ENCODE data around the gene CFAP74.

CFAP74 gene

GRCh38 chr1:2023187-2023586, 19.6 kb upstream of the CFAP74 start:
- Histone ChIP-seq H3K4me3 (no peak overlapping the region), H3K27ac (no peak overlapping the region)

DNA sequence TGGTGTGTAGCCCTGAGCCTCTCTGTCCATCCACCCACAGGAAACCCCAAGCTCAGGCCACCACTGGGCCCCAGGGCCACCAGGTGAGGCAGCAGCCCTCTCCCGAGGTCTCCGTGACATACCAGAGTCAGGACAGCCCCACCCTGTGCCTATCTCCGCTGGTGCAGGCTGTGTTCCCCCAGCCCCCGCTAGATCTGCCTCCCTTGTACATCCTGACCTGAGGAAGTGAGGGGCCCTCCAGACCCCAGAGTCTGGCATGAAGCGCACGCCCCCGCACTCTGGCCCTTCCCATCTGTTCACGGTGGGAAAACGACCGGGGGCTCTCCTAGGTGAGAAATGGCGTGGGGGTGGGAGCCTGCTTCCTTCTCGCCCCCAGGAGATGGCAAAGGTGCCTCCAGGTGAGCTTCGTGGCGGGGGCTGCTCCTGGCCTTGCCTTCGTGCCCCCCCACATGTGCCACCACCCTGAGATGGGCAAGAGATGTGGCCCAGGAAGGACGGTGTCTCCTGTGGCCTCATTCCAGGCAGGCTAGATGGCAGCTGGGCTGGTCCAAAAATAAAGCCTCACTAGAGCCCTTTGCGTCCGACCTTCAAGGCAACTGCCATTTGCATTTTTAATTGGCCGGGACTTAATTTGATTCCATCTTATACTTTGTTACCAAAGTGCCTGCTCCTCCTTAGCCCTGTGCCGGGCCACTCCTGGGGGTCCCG, 18.6 kb upstream of the CFAP74 start:
- no peak overlapping the region for H3K4me3 ChIP-seq
- no peak overlapping the region for H3K27ac ChIP-seq

DNA sequence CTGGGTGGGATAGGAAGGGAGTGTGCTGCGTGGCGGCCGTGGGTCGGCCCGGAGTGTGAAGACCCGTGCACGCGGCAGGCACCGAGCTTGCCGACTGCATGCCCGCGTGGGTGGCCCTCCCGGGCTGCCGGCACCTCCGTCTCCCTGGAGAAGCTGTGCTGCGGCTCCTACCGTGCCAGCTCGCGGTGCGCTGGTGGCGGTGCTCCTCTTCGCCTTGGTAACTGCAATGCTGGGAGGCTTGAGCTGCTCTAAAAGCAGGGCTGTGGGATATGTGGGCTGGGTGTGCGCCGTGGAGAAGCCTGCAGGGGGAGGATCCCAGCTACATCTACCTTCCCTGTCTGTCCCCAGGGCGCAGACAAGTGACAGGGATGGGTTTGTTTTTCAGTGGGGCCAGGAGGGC, 18.0 kb upstream of the CFAP74 start:
- Histone ChIP-seq H3K27ac (no peak overlapping the region), H3K4me3 (no peak overlapping the region)

DNA sequence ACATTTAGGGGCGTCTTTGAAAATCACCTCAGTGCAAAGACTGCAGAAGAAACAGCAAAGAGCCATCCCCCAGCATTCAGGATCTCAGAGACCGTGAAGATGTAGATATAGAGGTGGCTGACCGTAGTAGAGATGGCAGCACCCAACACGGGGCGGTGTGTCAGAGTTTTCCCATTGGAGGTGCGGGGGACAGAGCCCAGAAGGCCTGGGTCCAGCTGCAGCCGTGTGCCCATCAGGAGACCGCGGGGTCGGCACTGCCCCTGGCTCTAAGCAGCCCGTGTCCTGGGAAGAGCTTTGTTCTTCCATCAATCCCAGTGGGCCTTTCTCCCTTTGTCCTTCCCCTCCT, 16.7 kb upstream of the CFAP74 start:
- no peak overlapping the region for H3K27ac ChIP-seq
- no peak overlapping the region for H3K4me3 ChIP-seq

GRCh38 chr1:2019571-2020309, 16.2 kb upstream of the CFAP74 start:
- Histone ChIP-seq H3K4me3 (peak overlapping the region in 3 of 7 experiments; percentile 10 to 36 (median 21)), H3K27ac (no peak overlapping the region)

DNA sequence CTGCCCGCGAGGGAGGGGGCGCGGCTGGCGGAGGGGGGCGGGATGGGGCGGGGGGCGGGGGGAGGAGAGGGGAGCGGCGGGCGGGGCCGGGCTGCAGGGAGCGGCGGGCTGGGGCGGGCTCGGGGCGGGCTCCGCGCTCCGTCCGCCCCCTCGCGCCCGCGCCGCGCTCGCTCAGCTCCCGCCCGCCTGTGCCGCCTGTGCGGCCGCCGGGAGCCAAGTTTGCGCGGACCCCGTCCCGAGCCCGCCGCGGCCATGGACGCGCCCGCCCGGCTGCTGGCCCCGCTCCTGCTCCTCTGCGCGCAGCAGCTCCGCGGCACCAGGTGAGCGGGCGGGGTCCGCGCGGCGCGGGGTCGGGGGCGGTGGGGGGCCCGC, 15.6 kb upstream of the CFAP74 start, which contains the start of gene GABRD:
Gene GABRD, plus strand, starts transcription at position 174 of the 372 bp plus-strand sequence. Its CDS starts 79 bp downstream, at position 253.
- peak within 1 kb of the TSS in 3 of 7 experiments; percentile 10 to 36 (median 21) for H3K4me3 ChIP-seq
- no peak within 1 kb of the TSS for H3K27ac ChIP-seq

DNA sequence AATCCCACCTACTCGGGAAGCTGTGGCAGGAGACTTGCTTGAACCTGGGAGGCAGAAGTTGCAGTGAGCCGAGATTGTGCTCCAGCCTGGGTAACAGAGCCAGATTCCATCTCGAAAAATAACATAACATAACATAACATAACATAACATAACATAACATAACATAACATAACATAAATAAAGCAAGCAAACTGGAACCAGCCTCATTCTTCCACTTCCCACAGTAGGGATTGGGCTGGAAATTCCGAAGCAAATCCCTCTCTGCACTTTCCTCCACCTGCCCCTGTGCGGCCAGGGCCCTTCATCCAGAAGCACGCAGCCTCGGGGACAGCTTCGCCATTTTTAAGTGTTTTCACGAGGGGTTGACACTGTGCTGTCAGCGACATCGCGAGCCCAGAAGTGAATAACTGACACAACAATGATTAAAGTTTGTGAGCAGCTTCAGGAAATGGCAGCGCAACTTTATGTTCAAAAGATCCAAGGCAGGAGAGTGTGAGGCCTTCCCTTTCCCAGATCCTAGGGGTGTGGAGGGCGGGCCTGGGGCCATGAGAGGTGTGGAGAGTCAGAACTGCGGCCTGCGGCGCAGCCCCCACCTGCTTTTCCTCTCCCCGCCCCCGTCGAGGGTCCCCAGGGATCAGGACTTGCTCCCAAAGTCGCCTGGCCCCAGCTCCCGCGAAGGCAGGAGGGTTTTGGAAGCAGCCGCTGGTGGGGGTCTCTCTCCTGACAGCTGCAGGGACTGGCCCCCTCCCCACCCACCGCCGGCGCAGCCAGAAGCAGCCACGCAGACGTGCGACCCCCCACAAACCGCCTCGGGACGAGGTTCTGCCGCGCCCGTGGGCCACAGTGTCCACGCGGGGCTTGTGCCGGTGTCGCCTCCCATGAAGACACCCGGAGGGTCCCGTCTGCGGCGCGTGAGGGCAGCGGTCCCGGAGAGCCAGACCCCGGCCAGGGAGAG, 14.9 kb upstream of the CFAP74 start:
- H3K4me3 ChIP-seq: no peak overlapping the region
- no peak overlapping the region for H3K27ac ChIP-seq

DNA sequence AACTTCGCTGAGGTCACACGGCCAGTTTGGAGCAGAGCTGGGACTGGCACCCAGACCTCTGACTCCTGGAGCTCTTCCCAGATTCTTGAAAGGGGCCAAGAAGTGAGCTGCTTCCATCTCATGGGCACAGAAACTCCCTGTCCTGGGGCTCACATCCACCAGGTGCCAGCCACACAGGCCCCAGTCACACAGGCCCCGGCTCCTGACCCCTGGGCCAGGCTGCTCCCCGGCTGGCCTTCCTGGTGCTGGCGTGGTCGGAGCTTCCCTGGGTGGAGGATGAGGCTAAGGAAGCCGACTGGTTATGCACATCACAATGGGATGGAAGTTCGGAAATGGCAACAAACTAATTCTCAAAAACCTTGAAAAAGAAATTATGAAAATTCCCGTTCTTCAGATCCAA, 12.5 kb upstream of the CFAP74 start:
- H3K27ac ChIP-seq: no peak overlapping the region
- no peak overlapping the region for H3K4me3 ChIP-seq

DNA sequence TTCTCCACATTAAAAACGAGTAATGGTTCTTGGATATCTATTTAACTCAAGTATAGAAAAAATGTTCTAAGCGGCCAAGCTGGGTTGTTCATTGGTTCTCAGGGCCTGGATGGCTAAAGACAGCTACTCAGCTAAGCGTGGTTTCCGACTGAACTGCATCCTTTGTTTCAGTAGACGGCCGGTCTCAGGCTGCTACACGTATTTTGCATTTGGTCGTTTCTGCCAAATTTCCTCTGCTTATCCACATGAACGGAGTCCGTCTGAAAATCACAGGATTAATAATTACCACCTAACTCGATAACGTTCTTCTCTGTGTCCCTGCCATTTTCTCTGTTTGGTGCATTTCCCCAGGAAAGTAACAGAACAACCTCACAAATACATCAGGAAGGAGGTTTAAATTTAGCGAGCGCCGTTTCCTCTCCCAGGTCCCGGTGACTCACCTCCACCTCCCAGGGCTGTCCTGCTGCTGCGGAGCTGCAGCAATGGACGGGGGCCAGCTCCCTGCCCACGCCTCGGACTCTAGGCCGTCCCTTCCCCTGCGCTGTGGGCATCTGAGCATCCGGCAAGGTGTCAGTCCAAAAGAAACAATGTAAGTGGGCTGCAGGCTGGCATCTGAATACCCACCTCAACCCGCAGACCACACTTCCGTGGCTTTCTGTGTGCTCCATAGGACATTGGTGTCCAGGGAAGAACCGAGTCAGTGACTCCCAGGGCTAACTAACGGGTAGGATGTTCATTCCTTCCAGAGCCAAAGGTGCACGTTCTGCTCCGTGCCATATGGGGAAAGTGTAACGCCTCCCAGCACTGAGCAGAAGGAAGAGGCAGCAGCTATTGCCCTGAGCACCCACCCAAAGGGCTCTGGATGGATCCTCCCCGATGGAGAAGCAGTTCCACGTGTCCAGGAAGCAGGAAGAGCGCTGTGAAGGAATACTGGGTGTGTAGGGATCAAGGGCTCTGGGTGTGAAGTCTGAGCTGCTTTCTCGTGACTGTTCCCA, 11.5 kb upstream of the CFAP74 start:
- Histone ChIP-seq H3K4me3 (no peak overlapping the region), H3K27ac (peak overlapping the region in 2 of 21 experiments; percentile 2 to 22)

DNA sequence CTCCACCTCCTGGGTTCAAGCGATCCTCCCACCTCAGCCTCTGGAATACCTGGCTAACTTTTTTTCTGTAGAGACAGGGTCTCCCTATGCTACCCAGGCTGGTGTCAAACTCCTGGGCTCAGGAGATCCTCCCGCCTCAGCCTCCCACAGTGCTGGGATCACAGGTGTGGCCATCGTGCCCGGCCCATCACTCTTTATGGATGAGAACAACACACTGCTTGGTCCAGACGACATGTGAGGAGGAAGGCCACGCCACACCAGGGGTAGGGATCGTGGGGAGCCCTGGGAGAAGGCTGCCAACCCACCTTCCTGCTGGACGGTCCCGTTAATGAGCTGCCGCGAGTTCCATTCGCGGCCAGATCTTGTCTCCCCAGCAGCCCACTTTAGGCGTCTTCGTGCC, 10.6 kb upstream of the CFAP74 start:
- Histone ChIP-seq H3K27ac (peak overlapping the region in 1 of 21 experiments; percentile 2), H3K4me3 (no peak overlapping the region)

DNA sequence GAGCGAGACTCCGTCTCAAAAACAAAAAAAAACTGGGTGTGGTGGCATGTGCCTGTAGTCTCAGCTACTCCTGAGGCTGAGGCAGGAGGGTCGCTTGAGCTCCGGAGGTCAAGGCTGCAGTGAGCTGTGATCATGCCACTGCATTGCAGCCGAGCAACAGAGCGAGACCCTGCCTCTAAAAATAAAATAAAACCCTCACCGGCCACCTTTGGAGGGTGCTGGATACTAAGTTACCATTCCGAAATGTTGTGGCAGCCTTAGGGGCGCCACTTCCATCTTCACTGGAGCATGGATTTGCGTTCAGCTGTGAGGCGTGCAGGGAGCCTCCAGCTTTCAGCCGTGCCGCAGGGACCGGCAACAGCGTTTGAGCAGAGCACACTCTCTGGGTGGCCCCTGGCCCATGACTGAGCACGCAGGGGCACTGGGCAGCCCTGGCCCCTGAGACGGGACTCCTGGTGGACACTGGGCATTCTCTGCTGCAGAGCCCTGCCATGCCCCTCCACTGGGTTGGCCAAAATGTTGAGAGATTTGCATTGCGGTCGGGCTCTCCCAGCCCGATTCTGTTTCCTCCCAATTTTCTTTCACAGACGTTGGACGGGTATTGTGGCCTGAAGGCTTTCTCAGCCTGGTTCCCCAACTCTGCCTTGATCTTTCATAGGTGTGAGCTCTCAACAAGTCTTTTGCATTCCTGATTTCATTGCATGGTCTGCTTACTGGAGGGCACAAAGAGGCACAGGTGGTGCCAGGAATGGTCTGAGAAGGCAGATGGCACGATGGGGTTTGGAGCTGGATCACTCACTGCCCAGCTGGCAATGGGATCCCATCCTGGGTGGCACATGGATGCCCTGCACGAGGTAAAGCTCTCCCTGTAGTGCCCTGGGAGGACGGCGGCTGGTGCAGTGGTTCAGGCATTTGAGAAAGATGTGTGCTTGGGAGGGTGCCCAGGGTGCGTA, 5.8 kb upstream of the CFAP74 start:
- Histone ChIP-seq H3K4me3 (no peak overlapping the region), H3K27ac (no peak overlapping the region)

GRCh38 chr1:2004856-2005255, 1.3 kb upstream of the CFAP74 start:
- no peak overlapping the region for H3K27ac ChIP-seq
- no peak overlapping the region for H3K4me3 ChIP-seq

DNA sequence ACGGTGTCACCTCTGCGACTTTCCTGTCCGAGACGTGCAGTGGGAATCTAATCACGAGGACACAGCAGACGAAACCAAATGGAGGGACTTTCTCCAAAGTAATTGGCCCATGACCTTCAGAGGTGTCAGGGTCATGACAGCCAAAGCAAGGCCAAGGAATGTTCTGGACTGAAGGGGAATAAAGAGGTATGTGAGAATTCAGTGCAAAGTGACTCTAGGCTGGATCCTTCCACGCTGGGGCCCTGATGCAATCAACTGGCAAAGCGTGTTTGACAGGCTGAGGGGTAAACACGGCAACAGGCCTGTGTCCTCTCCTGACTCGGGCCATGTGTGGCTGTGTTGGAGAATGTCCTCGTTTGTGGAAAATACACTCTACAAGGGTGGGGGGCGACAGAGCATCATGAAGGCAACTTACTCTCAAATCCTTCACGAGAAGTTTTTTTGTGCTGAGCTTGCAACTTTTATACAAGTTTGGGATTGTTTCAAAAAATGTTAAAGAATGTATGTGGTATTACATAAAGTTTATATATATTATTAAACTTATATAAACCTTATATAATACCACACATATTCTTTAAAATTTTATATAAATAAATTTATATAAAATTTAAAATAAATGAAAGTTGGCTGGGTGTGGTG, 1.7 kb downstream of the CFAP74 start:
- no peak overlapping the region for H3K27ac ChIP-seq
- H3K4me3 ChIP-seq: no peak overlapping the region

DNA sequence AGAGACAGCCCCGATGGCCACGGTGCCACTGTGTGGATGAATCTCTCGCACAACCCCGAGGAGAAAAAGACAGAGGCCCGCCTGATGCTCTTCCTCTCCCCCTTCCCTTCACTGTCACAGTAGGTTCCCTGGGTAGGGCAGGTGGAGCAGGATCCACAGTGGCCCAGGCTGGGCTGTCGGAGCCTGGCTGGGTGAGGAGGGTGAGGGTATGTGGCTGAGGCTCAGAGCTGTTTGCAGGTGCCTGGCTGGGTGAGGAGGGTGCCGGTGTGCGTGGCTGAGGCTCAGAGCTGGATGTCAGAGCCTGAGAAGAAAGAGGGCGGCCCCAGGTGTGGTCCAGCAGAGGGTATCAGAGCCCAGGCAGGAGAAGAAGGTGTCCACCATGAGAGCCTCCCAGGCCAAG, 2.7 kb downstream of the CFAP74 start:
- Histone ChIP-seq H3K27ac (no peak overlapping the region), H3K4me3 (no peak overlapping the region)

DNA sequence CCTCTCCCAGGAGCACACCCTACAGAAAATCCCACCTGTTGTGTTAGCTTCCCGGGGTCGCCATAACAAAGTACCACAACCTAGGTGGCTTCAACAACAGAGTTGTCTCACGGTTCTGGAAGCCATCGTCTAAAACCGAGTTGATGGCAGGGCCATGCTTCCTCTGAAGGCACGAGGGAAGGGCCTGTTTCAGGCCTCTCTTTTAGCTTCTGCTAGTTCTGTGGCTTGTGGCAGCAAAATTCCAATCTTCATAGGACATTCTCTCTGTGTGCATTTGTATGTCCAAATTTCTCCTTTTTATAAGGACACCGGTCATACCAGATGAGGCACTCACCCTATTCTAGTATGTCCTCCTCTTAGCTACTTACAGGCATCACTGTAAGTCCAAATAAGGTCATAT, 3.2 kb downstream of the CFAP74 start:
- no peak overlapping the region for H3K27ac ChIP-seq

DNA sequence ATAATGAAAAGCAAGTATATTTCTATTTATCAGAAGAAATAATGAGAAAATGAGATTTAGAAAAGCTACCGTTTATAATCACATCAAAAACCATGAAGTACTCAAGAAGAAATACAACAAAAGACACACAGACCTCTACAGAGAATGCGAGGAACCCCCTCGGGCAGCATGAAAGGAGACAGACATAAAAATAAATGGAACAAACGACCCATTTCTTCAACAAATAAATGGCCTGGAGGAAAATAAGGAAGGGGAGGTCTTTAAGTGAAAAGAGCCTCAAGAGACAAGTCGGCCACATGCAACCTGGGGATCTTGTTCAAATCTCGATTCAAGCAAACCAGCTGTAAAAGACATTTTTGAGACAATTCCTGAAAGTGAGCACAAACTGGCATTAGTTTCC, 6.0 kb downstream of the CFAP74 start:
- Histone ChIP-seq H3K4me3 (no peak overlapping the region), H3K27ac (no peak overlapping the region)

More for the DNA sequence above, 3.2 kb downstream of the CFAP74 start:
- H3K4me3 ChIP-seq: no peak overlapping the region

DNA sequence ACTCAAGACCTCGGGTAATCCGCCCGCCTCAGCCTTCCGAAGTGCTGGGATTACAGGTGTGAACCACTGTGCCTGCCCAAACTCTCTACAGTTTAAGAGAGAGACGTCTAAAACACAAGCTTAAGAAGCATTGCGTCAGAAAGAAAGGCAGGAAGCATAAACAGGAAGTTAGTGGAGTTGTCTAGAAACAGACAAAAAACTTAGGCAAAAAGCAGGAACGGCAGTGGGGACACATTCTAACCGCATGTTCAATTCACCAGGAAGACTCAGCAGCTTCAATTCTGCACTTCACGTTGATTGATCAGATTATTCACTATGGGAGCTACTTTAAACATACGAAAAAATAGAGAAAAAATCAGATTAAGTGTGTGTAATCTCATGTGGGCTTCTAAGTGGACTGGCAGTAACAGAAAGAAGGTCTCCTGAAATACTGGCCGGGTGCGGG, 7.4 kb downstream of the CFAP74 start:
- no peak overlapping the region for H3K27ac ChIP-seq
- H3K4me3 ChIP-seq: no peak overlapping the region

DNA sequence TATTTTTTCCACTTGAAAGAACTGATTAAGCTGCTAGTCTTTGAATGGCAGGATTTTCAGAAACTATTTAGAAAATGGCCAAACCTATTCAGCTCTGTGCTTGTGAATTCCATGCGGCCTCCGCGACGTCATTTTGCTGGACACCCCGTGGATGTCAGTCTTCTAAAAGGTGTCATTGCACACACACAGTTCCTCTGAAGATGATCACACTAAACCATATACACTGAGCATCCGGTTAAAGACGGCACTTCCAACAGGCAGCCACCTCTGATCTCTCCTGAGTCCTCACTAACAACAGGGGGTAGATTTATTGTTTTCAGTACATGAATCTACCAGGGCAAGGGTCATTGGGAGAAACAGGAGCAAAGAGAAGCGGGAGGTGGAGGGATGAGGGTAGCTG, 9.1 kb downstream of the CFAP74 start:
- Histone ChIP-seq H3K27ac (no peak overlapping the region), H3K4me3 (no peak overlapping the region)
